Measurements from ENCODE around the gene CCDC90B.

DNA sequence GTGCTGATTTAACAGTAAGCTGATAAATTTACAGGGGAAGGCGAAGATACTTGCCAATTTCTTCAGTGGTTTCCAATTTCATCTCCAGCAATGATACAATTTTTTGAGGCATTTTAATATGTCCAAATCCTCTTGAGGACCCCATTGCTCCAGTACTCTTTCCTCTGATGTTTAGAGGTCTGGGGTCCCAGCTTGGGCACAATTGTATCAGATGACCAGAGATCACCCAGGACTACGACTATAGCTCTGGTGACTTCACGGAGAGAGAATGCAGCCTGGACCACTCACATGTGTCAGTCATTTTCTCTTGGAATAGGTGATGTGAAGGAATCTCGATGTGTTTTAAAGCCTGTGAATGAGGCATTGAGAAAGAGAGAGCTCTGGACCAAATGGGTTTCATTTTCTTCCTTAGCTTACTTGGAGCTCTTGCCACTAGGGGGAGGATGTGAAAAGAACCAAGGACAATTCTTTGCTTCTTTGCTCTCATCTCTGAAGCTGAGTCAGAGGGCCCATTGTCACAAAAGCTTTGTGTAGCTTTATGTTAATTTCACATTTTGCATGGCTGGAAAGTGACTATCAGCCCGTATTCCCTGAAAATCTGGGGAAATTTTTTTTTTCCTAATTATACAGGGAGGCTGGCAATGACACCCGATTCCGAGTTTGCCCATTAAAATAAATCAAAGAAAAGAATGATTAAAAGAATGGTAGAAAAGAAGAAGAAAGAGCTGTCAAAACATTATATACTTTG is 6.7 kb upstream of the CCDC90B start:
- TF ChIP-seq, protein P1, sequence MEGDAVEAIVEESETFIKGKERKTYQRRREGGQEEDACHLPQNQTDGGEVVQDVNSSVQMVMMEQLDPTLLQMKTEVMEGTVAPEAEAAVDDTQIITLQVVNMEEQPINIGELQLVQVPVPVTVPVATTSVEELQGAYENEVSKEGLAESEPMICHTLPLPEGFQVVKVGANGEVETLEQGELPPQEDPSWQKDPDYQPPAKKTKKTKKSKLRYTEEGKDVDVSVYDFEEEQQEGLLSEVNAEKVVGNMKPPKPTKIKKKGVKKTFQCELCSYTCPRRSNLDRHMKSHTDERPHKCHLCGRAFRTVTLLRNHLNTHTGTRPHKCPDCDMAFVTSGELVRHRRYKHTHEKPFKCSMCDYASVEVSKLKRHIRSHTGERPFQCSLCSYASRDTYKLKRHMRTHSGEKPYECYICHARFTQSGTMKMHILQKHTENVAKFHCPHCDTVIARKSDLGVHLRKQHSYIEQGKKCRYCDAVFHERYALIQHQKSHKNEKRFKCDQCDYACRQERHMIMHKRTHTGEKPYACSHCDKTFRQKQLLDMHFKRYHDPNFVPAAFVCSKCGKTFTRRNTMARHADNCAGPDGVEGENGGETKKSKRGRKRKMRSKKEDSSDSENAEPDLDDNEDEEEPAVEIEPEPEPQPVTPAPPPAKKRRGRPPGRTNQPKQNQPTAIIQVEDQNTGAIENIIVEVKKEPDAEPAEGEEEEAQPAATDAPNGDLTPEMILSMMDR (IDR thresholded peaks at IDR 0.05; ENCODE audit: borderline replicate concordance, extremely low read depth, low read length, poor library complexity, severe bottlenecking), result peak; percentile 76
- TF ChIP-seq EZH2 (IDR thresholded peaks at IDR 0.05; ENCODE audit: borderline replicate concordance, low read depth, low read length, severe bottlenecking), result no peak

Data from DND-41 (cell line).